B cell (primary cell): ENCODE data around the gene EXTL1.

Source experiments
- EZH2 ChIP-seq: IDR thresholded peaks from 2 replicates; pipeline ENCODE4 v1.6.1; 2012; ENCODE audit warnings: borderline replicate concordance, low read depth, mild to moderate bottlenecking, moderate library complexity, low read length; ENCODE audit not compliant: insufficient read depth, poor library complexity, severe bottlenecking
- TF ChIP-seq, protein P1 (sequence below): fragments of 200-600 bp; IDR thresholded peaks from one replicate; pipeline ENCODE4 v1.8.0; 2022; ENCODE audit warnings: antibody characterized with exemption, mild to moderate bottlenecking

DNA sequence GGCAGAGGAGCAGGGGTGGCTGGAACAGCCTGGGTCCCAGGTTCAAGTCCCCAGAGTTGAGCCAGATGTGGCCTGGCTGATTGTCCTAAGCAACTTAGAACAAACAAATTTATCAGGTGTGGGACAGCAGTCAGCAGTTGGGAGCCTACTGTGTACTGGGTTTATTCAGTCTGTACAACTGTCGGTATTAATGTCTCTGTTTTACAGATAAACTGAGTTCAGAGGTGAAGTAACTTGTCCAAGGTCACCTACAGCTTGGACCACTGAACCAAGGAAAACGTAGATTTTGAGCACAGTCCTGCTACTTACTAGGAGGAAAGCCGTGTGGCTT is 60.4 kb downstream of the EXTL1 start:
- TF ChIP-seq, protein P1, sequence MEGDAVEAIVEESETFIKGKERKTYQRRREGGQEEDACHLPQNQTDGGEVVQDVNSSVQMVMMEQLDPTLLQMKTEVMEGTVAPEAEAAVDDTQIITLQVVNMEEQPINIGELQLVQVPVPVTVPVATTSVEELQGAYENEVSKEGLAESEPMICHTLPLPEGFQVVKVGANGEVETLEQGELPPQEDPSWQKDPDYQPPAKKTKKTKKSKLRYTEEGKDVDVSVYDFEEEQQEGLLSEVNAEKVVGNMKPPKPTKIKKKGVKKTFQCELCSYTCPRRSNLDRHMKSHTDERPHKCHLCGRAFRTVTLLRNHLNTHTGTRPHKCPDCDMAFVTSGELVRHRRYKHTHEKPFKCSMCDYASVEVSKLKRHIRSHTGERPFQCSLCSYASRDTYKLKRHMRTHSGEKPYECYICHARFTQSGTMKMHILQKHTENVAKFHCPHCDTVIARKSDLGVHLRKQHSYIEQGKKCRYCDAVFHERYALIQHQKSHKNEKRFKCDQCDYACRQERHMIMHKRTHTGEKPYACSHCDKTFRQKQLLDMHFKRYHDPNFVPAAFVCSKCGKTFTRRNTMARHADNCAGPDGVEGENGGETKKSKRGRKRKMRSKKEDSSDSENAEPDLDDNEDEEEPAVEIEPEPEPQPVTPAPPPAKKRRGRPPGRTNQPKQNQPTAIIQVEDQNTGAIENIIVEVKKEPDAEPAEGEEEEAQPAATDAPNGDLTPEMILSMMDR, result no peak
- TF ChIP-seq EZH2, result no peak
